ENCODE data around the gene TMEM236.

TMEM236 gene

GRCh38 chr10:17734432-17735080, 17.4 kb upstream of the TMEM236 start:
- TF ChIP-seq, protein P1, sequence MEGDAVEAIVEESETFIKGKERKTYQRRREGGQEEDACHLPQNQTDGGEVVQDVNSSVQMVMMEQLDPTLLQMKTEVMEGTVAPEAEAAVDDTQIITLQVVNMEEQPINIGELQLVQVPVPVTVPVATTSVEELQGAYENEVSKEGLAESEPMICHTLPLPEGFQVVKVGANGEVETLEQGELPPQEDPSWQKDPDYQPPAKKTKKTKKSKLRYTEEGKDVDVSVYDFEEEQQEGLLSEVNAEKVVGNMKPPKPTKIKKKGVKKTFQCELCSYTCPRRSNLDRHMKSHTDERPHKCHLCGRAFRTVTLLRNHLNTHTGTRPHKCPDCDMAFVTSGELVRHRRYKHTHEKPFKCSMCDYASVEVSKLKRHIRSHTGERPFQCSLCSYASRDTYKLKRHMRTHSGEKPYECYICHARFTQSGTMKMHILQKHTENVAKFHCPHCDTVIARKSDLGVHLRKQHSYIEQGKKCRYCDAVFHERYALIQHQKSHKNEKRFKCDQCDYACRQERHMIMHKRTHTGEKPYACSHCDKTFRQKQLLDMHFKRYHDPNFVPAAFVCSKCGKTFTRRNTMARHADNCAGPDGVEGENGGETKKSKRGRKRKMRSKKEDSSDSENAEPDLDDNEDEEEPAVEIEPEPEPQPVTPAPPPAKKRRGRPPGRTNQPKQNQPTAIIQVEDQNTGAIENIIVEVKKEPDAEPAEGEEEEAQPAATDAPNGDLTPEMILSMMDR (IDR thresholded peaks at IDR 0.05): no peak

DNA sequence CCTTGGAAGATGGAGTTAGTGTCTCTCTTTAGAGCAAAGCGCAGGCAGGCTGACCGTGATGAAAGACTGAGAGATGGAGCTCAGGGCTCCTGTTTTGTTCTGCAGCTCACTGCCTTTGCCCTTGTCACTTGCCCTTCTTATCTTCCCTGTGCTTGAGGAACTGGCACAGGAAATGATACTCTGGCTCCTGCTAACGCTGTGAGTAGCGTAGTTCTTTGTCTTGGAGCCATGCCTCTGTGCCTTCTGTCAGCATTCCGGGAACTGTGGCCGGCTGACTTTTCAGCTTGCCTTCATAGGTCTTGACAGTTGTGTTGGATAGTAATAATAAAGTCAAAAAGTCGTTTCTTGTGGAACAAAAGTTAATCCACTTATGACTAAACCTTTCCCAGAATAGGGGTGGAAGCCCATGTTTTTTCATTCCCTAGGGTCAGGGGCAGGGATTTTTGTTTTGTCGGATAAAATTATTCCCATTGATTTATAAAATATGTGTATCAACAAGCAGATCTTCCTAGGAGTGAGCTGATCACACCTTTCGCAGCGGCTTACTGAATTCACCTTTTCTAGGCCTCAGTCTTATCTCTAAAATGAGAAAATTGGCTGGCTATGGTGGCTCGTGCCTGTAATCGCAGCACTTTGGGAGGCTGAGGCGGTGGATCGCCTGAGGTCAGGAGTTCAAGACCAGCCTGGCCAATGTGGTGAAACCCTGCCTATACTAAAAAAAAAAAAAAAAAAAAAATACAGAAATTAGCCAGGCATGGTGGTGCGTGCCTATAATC, 16.6 kb upstream of the TMEM236 start:
- TF ChIP-seq, protein P1 (IDR thresholded peaks at IDR 0.05): no peak

- TF ChIP-seq, protein P1 (IDR thresholded peaks at IDR 0.05): peak; percentile 28; the same call in 1 of the 2 replicates
Measured at GRCh38 chr10:17736223-17736622, 15.8 kb upstream of the TMEM236 start.

GRCh38 chr10:17737027-17737965, 14.7 kb upstream of the TMEM236 start:
- TF ChIP-seq, protein P1 (IDR thresholded peaks at IDR 0.05): peak; percentile 77

- TF ChIP-seq, protein P1 (IDR thresholded peaks at IDR 0.05): no peak
Measured at GRCh38 chr10:17740668-17741067, 11.3 kb upstream of the TMEM236 start.

DNA sequence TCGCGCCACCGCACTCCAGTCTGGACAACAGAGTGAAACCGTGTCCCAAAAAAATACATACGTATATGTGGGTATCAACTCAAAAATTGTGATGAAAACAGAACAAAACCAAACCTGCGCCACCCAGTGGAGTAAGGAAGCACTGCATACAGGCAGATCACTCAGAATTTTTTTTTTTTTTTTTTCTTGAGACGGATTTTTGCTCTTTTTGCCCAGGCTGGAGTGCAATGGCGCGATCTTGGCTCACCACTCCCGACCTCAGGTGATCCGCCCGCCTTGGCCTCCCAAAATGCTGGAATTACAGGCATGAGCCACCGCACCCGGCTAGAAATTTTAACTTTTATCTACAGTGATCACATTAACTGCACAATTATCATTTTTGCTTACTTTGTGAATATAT, 9.1 kb upstream of the TMEM236 start:
- TF ChIP-seq, protein P1 (IDR thresholded peaks at IDR 0.05): peak; percentile 94

- TF ChIP-seq, protein P1 (IDR thresholded peaks at IDR 0.05): no peak
Measured at GRCh38 chr10:17743437-17743836, 8.6 kb upstream of the TMEM236 start.
